Neuronal stem cell (in vitro differentiated cells): ENCODE data around the gene DCHS1.

Experiments
- DNase-seq: peaks from one replicate; pipeline ENCODE4 v3.0.0-alpha.2; 2013; ENCODE audit warnings: low spot score
- H2AFZ ChIP-seq: one replicate; pipeline ENCODE4 v1.6.1; 2013; ENCODE audit warnings: mild to moderate bottlenecking, low read length, inconsistent platforms
- H2AK5ac ChIP-seq: 2 replicates; pipeline ENCODE4 v1.6.1; 2013; ENCODE audit warnings: low read depth, mild to moderate bottlenecking, inconsistent platforms, low read length, moderate library complexity, mixed read lengths
- H2BK120ac ChIP-seq: 2 replicates; pipeline ENCODE4 v1.6.1; 2013; ENCODE audit warnings: low read depth, mild to moderate bottlenecking, inconsistent platforms, low read length, moderate library complexity, mixed read lengths
- H2BK12ac ChIP-seq: one replicate; pipeline ENCODE4 v1.6.1; 2013; ENCODE audit warnings: low read length, inconsistent platforms
- H2BK15ac ChIP-seq: 2 replicates; pipeline ENCODE4 v1.6.1; 2013; ENCODE audit warnings: mild to moderate bottlenecking, low read length, inconsistent platforms, mixed read lengths
- H2BK5ac ChIP-seq: one replicate; pipeline ENCODE4 v1.6.1; 2013; ENCODE audit warnings: inconsistent platforms, mild to moderate bottlenecking, low read length, moderate library complexity
- H3K14ac ChIP-seq: one replicate; pipeline ENCODE4 v1.6.1; 2013; ENCODE audit warnings: low read length, inconsistent platforms
- H3K18ac ChIP-seq: 2 replicates; pipeline ENCODE4 v1.6.1; 2013; ENCODE audit warnings: low read length, inconsistent platforms
- H3K23ac ChIP-seq: 2 replicates; pipeline ENCODE4 v1.6.1; 2013; ENCODE audit warnings: low read depth, mild to moderate bottlenecking, mixed read lengths, low read length, inconsistent platforms; ENCODE audit not compliant: poor library complexity
- H3K27ac ChIP-seq: replicated peaks from 3 replicates; pipeline ENCODE4 v1.5.1; 2013; ENCODE audit warnings: low read length, inconsistent platforms
- H3K27me3 ChIP-seq, 3 experiments: 2 replicates each; pipeline ENCODE4 v1.6.1; 2013; ENCODE audit warnings: low read length in 3 of 3, mild to moderate bottlenecking in 2 of 3, inconsistent platforms in 1 of 3, low read depth in 1 of 3, mixed read lengths in 1 of 3, moderate library complexity in 1 of 3; ENCODE audit not compliant: control insufficient read depth in 3 of 3, insufficient read depth in 3 of 3
- H3K36me3 ChIP-seq, 2 donors: replicated peaks in 1 of 2; 2 replicates each; pipeline ENCODE4 v1.6.1; 2013; ENCODE audit warnings: low read length in 2 of 2; ENCODE audit not compliant: control insufficient read depth in 2 of 2, insufficient read depth in 2 of 2
- H3K4ac ChIP-seq: 2 replicates; pipeline ENCODE4 v1.6.1; 2013; ENCODE audit warnings: inconsistent platforms, mild to moderate bottlenecking, low read length, moderate library complexity
- H3K4me1 ChIP-seq, 2 donors: 1 replicate in 1 of 2; 2 replicates in 1 of 2; pipeline ENCODE4 v1.6.1; 2013; ENCODE audit warnings: low read length in 2 of 2, low read depth in 1 of 2; ENCODE audit not compliant: control insufficient read depth in 2 of 2, insufficient read depth in 1 of 2
- H3K4me2 ChIP-seq: one replicate; pipeline ENCODE4 v1.6.1; 2013; ENCODE audit warnings: mild to moderate bottlenecking, low read length, inconsistent platforms; ENCODE audit not compliant: insufficient read depth, poor library complexity, severe bottlenecking
- H3K4me3 ChIP-seq, 2 donors: 2 replicates each; pipeline ENCODE4 v1.5.1; 2013; ENCODE audit warnings: low read length in 2 of 2, mild to moderate bottlenecking in 2 of 2, inconsistent platforms in 1 of 2, moderate library complexity in 1 of 2
- H3K79me1 ChIP-seq: one replicate; pipeline ENCODE4 v1.6.1; 2013; ENCODE audit warnings: low read depth, mild to moderate bottlenecking, inconsistent platforms, low read length, moderate library complexity
- H3K9ac ChIP-seq: one replicate; pipeline ENCODE4 v1.6.1; 2013; ENCODE audit warnings: mild to moderate bottlenecking, low read depth, low read length, inconsistent platforms; ENCODE audit not compliant: poor library complexity
- H3K9me3 ChIP-seq, 2 donors: replicated peaks in 1 of 2; 2 replicates each; pipeline versions ENCODE3 to v1.6.1; 2013; ENCODE audit warnings: low read length in 2 of 2, mild to moderate bottlenecking in 2 of 2, inconsistent platforms in 1 of 2, low read depth in 1 of 2, mixed read lengths in 1 of 2, moderate library complexity in 1 of 2; ENCODE audit not compliant: control insufficient read depth in 2 of 2, insufficient read depth in 1 of 2
- H4K8ac ChIP-seq: one replicate; pipeline ENCODE4 v1.6.1; 2013; ENCODE audit warnings: low read depth, mild to moderate bottlenecking, inconsistent platforms, low read length, moderate library complexity
- H4K91ac ChIP-seq: one replicate; pipeline ENCODE4 v1.6.1; 2013; ENCODE audit warnings: low read length, low read depth, mild to moderate bottlenecking, inconsistent platforms; ENCODE audit not compliant: poor library complexity
- WGBS, 2 donors: extraction: QIAGEN DNeasy Blood & Tissue Kit; methylation state at CpG; one replicate each; pipeline ENCODE4 v1.1.7; 2013; ENCODE audit warnings: missing lambda C conversion rate in 2 of 2, mixed read lengths in 1 of 2; ENCODE audit not compliant: insufficient read length in 2 of 2, insufficient replicate concordance in 1 of 2; ENCODE audit errors: extremely low coverage in 2 of 2; 5-methylcytosine and 5-hydroxymethylcytosine counted together

DCHS1 gene

DNA sequence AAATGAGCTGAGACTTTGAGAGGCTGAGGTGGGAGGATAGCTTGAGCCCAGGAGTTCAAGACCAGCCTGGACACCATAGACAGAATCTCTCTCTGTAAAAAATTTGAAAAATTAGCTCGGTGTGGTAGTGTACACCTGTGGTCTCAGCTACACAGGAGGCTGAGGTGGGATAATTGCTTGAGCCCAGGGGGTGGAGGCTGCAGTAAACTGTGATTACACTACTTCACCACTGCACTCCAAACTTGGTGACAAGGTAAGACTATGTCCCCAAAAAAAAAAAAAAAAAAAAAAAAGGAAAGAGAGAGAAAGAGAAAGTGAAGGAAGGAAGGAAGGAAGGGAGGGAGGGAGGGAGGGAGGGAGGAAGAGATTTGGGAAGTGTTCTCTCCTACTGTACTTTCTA, 77.5 kb downstream of the DCHS1 start:
- Histone ChIP-seq H3K9ac (no peak overlapping the region), H2AFZ (no peak overlapping the region), H3K4me2 (no peak overlapping the region), H3K4me3 (no peak overlapping the region), H3K4ac (no peak overlapping the region), H3K23ac (no peak overlapping the region), H3K9me3 (peaks cover 2 to 4% of the 10 kb centered on the region in 2 donors), H2AK5ac (no peak overlapping the region), H3K79me1 (no peaks in the 10 kb centered on the region), H3K27ac (no peak overlapping the region), H3K27me3 (no peaks in the 10 kb centered on the region), H3K36me3 (no peaks in the 10 kb centered on the region), H4K8ac (no peak overlapping the region), H2BK5ac (no peak overlapping the region), H2BK15ac (no peak overlapping the region), H4K91ac (no peak overlapping the region), H2BK12ac (no peak overlapping the region), H3K18ac (no peak overlapping the region), H2BK120ac (no peak overlapping the region), H3K14ac (no peak overlapping the region), H3K4me1 (no peaks in the 10 kb centered on the region)
- no peak for DNase-seq
- no CpG with 5 or more reads among the region's 1 CpG for WGBS, 2 donors

DNA sequence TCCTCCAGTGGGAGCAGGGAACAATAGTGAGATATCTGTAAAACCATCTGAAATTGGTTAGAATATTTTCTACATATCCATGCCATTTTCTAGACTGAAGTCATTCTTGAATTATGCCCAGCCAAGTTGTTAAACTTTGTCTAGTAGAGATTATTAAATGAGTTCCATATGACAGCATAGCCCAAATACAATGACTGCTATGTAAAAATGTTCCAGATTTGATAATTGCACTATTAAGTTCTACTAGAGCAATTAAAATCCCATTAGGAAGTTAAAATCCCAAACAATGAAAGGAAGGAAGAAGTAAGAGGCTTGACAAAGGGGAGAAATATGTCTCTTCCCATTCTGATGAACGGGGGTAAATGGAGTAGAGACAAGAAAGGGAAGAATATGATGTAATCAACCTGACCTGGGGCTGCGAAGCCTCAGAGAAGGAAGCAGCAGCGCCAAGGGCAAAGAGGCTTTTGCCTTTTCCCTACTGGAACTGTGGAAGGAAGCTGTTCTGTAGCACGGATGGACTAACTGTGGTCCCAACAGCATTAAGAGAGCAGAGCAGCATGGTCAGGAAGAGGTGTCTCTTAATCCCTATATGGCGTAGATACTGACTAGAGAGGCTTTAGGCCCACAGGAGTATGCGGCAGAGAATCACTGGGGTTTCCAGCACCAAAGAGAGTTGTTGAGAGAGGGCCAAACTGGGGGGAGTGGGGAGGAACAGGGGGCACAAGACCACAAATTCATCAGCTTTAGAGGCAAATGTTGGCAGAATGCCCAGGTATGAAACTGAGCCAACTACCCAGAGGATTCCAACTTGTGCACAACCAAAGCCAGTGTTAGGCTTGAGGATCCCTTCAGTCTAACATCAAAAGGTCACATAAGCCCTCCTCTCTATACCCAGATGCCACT, 78.9 kb downstream of the DCHS1 start:
- no peak overlapping the region for H2BK5ac ChIP-seq
- no peaks in the 10 kb centered on the region for H3K79me1 ChIP-seq
- no peak overlapping the region for H2BK15ac ChIP-seq
- no peak overlapping the region for H3K4ac ChIP-seq
- H3K18ac ChIP-seq, result no peak overlapping the region
- H3K9me3 ChIP-seq, result peaks cover 0 to 4% of the 10 kb centered on the region in 2 donors
- H2AK5ac ChIP-seq, result no peak overlapping the region
- no peak overlapping the region for H3K23ac ChIP-seq
- no peak overlapping the region for H3K27ac ChIP-seq
- H4K8ac ChIP-seq, result no peak overlapping the region
- H3K14ac ChIP-seq, result no peak overlapping the region
- no peaks in the 10 kb centered on the region for H3K4me1 ChIP-seq
- H2BK120ac ChIP-seq, result no peak overlapping the region
- H3K27me3 ChIP-seq, result no peaks in the 10 kb centered on the region
- no peak overlapping the region for H3K9ac ChIP-seq
- WGBS, 2 donors, result no CpG with 5 or more reads among the region's 6 CpGs
- DNase-seq, result no peak
- H3K4me3 ChIP-seq, result no peak overlapping the region
- no peak overlapping the region for H4K91ac ChIP-seq
- no peaks in the 10 kb centered on the region for H3K36me3 ChIP-seq
- H3K4me2 ChIP-seq, result no peak overlapping the region
- no peak overlapping the region for H2BK12ac ChIP-seq
- no peak overlapping the region for H2AFZ ChIP-seq

DNA sequence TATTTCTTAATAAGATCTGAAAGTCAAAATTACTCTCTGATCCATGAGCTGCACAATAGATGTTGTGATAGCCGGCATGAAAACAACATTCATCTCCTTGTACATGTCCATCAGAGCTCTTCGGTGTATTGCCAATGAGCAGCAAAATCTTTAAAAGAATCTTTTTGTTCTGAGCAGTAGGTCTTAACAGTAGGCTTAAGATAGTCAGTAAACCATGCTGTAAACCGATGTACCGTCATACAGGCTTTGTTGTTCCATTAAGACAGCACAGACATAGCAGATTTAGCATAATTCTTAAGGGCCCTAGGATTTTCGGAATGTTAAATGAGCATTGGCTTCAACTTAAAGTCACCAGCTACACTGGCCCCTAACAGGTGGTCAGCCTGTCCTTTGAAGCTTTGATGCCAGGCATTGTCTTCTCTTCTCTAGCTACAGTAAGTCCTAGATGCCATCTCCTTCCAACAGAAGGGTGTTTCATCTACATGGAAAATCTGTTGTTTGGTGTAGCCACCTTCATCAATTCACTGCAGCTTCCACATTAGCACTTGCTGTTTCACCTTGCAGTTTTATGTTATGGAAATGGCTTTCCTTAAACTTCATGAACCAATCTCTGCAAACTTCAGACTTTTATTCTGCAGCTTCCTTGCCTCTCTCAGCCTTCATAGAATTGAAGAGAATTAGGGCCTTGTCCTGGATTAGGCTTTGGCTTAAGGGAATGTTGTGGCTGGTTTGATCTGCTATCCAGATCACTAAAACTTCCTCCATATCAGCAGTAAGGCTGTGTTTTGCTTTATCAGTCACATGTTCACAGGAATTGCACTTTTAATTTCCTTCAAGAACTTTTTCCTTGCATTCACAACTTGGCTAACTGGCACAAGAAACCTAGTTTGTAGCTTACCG, 80.5 kb downstream of the DCHS1 start:
- Histone ChIP-seq H3K4me2 (no peak overlapping the region), H3K18ac (no peak overlapping the region), H2AFZ (no peak overlapping the region), H3K36me3 (no peaks in the 10 kb centered on the region), H4K91ac (no peak overlapping the region), H2BK5ac (no peak overlapping the region), H3K27me3 (no peaks in the 10 kb centered on the region), H3K79me1 (no peaks in the 10 kb centered on the region), H3K9ac (no peak overlapping the region), H3K4me3 (no peak overlapping the region), H2BK12ac (no peak overlapping the region), H3K23ac (no peak overlapping the region), H2BK15ac (no peak overlapping the region), H3K4ac (no peak overlapping the region), H3K9me3 (no peaks in the 10 kb centered on the region), H2AK5ac (no peak overlapping the region), H3K27ac (no peak overlapping the region), H4K8ac (no peak overlapping the region), H2BK120ac (no peak overlapping the region), H3K4me1 (no peaks in the 10 kb centered on the region), H3K14ac (no peak overlapping the region)
- DNase-seq, result no peak
- WGBS, 2 donors, result no CpG with 5 or more reads among the region's 6 CpGs

DNA sequence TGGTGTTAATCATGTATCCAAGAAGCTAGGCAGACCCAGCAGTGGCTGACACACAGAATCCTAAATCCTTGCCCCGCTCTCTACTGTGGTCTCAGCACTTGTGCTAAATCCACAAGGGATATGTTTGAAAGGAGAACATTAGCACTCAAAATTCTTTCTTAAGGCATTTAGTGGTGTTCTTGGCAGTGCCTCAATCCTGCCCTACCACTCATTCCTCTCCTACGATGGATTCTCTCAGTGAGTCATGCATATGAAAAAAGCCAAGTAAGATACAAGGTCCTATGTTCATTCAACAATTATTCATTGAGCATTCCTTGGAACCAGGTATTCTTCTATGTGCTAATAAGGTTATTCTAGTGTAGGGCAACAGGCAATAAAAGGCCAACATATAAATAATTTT, 83.4 kb downstream of the DCHS1 start:
- no peak overlapping the region for H3K27ac ChIP-seq
- DNase-seq, result no peak
- no peak overlapping the region for H3K9ac ChIP-seq
- H3K23ac ChIP-seq, result no peak overlapping the region
- no peaks in the 10 kb centered on the region for H3K79me1 ChIP-seq
- no peak overlapping the region for H3K4me3 ChIP-seq
- no peak overlapping the region for H3K14ac ChIP-seq
- H4K91ac ChIP-seq, result no peak overlapping the region
- no peak overlapping the region for H2BK15ac ChIP-seq
- no peak overlapping the region for H3K4me2 ChIP-seq
- H2BK120ac ChIP-seq, result no peak overlapping the region
- H2AK5ac ChIP-seq, result no peak overlapping the region
- H2BK12ac ChIP-seq, result no peak overlapping the region
- no peaks in the 10 kb centered on the region for H3K9me3 ChIP-seq
- no peak overlapping the region for H2BK5ac ChIP-seq
- no peaks in the 10 kb centered on the region for H3K36me3 ChIP-seq
- H3K18ac ChIP-seq, result no peak overlapping the region
- no peaks in the 10 kb centered on the region for H3K27me3 ChIP-seq
- no peak overlapping the region for H3K4ac ChIP-seq
- H4K8ac ChIP-seq, result no peak overlapping the region
- no peak overlapping the region for H2AFZ ChIP-seq
- no peaks in the 10 kb centered on the region for H3K4me1 ChIP-seq
- no CpG with 5 or more reads among the region's 2 CpGs for WGBS, 2 donors
